Measurements from ENCODE around the gene FZD10. TPM values are rescaled to one million over a fixed set of nuclear protein-coding genes. Genes with fewer than 3 reads are reported as not detected.

Gene FZD10
- total RNA-seq, 1 donor from 2014 or later: 0.21 TPM

GRCh38 chr12:130167537-130167936 lies 5.3 kb downstream of the FZD10 start:
- H3K27me3 ChIP-seq: no peaks in the 10 kb centered on the region
- no peak for TF ChIP-seq CTCF (IDR thresholded peaks at IDR 0.05)
- DNase-seq (ENCODE audit: low spot score in 2 of 2): no peak
- no peaks in the 10 kb centered on the region for H3K9me3 ChIP-seq
- intact Hi-C loops (cut with DNase I): no loop called here
- no peaks in the 10 kb centered on the region for H3K4me1 ChIP-seq
- H3K27ac ChIP-seq: no peak overlapping the region
- H3K36me3 ChIP-seq: no peaks in the 10 kb centered on the region
- no peak overlapping the region for H3K4me3 ChIP-seq

- Histone ChIP-seq H3K4me3 (no peak overlapping the region), H3K27me3 (no peaks in the 10 kb centered on the region), H3K27ac (no peak overlapping the region), H3K9me3 (no peaks in the 10 kb centered on the region), H3K36me3 (no peaks in the 10 kb centered on the region), H3K4me1 (no peaks in the 10 kb centered on the region)
- TF ChIP-seq CTCF (IDR thresholded peaks at IDR 0.05): no peak
- intact Hi-C loops (cut with DNase I): no loop called here
- no peak for DNase-seq (ENCODE audit: low spot score in 2 of 2)
These were observed 7.0 kb downstream of the FZD10 start for GRCh38 chr12:130169256-130169655.

GRCh38 chr12:130169924-130170323 lies 7.7 kb downstream of the FZD10 start:
- no peak for DNase-seq (ENCODE audit: low spot score in 2 of 2)
- Histone ChIP-seq H3K9me3 (no peaks in the 10 kb centered on the region), H3K27ac (no peak overlapping the region), H3K4me1 (no peaks in the 10 kb centered on the region), H3K27me3 (no peaks in the 10 kb centered on the region), H3K36me3 (no peaks in the 10 kb centered on the region), H3K4me3 (no peak overlapping the region)
- TF ChIP-seq CTCF (IDR thresholded peaks at IDR 0.05): no peak
- intact Hi-C loops (cut with DNase I): no loop called here

GRCh38 chr12:130170611-130171010 lies 8.3 kb downstream of the FZD10 start:
- H3K9me3 ChIP-seq: no peaks in the 10 kb centered on the region
- no peaks in the 10 kb centered on the region for H3K36me3 ChIP-seq
- no peak for DNase-seq (ENCODE audit: low spot score in 2 of 2)
- TF ChIP-seq CTCF (IDR thresholded peaks at IDR 0.05): no peak
- no peaks in the 10 kb centered on the region for H3K4me1 ChIP-seq
- H3K27ac ChIP-seq: no peak overlapping the region
- H3K27me3 ChIP-seq: no peaks in the 10 kb centered on the region
- intact Hi-C loops (cut with DNase I): no loop called here
- H3K4me3 ChIP-seq: no peak overlapping the region

- intact Hi-C loops (cut with DNase I): no loop called here
- no peak for DNase-seq (ENCODE audit: low spot score in 2 of 2)
- no peak overlapping the region for H3K27ac ChIP-seq
- H3K36me3 ChIP-seq: no peaks in the 10 kb centered on the region
- H3K4me3 ChIP-seq: no peak overlapping the region
- no peaks in the 10 kb centered on the region for H3K27me3 ChIP-seq
- no peaks in the 10 kb centered on the region for H3K9me3 ChIP-seq
- TF ChIP-seq CTCF (IDR thresholded peaks at IDR 0.05): no peak
- H3K4me1 ChIP-seq: no peaks in the 10 kb centered on the region
These were observed 15.5 kb downstream of the FZD10 start for GRCh38 chr12:130177635-130178242.

- DNase-seq (ENCODE audit: low spot score in 2 of 2): no peak
- no peak for TF ChIP-seq CTCF (IDR thresholded peaks at IDR 0.05)
- Histone ChIP-seq H3K27ac (no peak overlapping the region), H3K4me1 (no peaks in the 10 kb centered on the region), H3K27me3 (no peaks in the 10 kb centered on the region), H3K9me3 (no peaks in the 10 kb centered on the region), H3K4me3 (no peak overlapping the region), H3K36me3 (no peaks in the 10 kb centered on the region)
- intact Hi-C loops (cut with DNase I): no loop called here
These were observed 16.0 kb downstream of the FZD10 start for GRCh38 chr12:130178282-130178681.
